ENCODE data around the gene PDLIM1.

The PDLIM1 gene

DNA sequence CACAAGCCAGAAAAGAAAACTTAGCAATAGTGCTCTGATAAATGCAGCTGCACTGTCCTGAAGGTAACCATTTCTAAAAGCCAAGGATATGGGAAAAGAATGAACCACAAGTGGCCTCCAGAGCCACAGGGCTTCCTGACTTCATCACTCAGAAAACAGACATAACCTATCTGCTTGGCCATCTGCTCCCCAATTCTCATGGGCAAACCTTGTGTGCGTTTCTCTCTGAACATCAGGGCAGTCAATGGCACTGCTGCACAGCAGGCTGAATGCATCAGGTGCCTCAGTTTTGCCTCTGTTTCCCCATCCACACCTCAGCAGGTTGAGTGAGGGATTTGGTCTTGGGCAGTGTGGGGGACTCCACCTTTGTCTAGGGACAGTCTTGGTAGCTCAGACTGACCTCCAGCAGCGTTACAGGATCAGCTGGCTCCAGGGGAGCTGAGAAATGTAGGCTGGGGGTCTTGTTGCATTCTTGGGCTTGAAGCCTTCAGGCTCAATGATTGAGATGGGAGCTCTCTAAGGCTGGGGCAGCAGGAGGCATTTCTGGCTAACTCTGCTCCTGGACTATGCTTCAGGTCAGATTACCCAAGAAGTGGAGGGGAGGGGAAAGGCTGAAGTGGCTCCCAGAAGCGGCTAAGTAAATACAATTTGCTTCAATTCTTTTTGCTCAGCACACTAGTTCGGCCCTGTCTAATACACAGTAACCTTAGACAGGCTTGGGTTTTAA, 23.6 kb upstream of the PDLIM1 start:
- no peak for DNase-seq

- DNase-seq = no peak
Observed at GRCh38 chr10:95312986-95313495, 22.2 kb upstream of the PDLIM1 start.

GRCh38 chr10:95312257-95312656, 21.5 kb upstream of the PDLIM1 start:
- DNase-seq = no peak

GRCh38 chr10:95309958-95310357, 19.2 kb upstream of the PDLIM1 start:
- DNase-seq = no peak

DNA sequence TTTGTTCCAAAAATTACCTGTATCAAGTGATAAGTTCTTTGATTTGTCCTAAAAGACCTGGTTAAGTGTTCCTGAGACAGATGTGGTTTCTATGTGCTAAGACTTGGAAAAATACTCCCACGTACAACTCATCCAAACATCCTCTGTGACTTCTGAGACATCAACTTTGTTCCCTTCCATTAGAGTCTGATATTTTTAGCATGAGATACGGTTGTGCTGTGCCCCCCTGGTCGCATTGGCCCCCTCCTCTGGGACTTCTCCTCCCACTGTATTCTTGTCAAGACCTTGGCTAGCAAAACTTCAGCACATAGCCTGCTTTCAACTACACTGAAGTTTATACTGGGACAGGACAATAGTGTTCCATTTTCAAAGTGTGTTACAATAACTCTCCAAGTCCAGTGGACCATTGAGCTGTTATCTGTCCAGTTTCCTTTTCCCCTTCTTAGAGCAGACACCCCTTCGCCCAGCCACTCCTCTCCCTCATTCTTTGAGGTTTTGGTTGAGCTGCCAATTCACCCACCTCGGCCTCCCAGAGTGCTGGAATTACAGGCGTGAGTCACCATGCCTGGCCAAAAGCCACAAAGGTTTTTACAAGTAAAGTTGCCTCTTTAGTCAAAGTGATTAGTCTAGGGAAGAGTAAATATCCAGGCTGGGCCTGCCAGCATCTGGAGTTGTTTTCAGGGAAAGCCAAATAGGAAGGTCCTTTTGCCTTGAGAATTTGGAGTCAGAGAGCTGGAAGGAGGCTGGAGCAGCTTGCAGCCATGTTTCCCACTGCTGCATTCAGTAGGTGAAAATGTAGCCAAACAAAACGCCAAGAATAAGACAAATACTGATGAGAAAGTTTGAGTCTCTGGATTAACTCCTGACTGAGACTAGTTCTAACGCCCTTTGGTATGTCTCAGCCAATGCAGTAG, 17.8 kb upstream of the PDLIM1 start:
- no peak for DNase-seq

- DNase-seq = no peak
Observed at GRCh38 chr10:95306851-95307250, 16.0 kb upstream of the PDLIM1 start.

DNA sequence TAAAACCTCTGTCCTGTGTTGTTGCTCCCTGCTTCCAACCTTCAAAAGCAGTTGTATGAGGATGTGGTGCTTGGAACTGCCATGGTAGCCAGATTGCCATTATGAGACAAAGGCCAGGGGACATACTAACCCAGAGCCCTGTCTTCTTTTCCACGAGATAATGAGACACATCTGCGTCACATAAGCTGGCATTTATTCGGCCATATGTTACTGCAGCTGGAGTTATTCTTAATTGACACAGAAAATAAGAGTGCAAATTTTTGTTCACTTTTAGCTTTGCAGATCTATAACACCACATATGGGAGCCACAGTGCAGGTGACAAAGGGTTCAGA, 15.5 kb upstream of the PDLIM1 start:
- no peak for DNase-seq

- no peak for DNase-seq
Observed at GRCh38 chr10:95305606-95306317, 15.0 kb upstream of the PDLIM1 start.

- DNase-seq = no peak
Observed at GRCh38 chr10:95304976-95305375, 14.2 kb upstream of the PDLIM1 start.

GRCh38 chr10:95304463-95304862, 13.7 kb upstream of the PDLIM1 start:
- DNase-seq = no peak

DNA sequence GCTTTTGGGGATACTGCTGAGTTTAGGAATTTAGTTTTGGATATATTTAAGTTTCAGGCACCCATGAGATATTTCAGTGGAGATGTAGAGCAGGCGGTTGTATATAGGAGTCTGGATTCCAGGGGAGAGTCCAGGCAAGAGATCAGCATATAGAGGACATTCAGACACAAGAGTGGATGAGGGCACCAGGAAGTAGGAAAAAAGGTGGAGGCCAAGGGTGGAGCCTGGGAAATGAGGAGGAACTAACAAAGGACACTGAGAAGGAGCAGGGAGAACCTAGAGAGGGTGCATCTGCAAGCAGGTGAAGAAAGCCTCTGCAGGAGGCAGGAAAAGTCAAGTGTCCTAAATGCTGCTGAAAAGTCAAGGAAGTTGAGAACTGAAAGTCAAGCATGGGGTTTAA, 13.1 kb upstream of the PDLIM1 start:
- no peak for DNase-seq

DNA sequence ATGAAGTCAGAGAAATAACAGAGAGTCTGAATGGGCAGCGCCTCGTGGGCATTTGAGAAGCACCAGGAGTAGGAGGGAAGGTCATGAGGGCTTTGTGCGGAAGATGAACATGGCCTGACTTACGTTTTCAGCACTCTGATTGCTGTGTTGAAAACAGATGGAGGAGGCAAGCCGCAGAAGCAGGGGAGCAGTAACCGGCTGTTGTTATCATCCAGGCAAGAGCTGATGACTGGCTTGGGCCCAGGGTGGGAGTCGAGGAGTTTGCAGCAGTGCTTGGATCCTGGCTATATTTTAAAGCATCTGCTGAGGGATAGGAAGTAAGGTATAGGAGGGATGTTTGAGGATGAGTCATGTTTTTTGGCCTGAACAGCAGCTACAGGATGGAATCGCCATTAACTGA, 12.7 kb upstream of the PDLIM1 start:
- DNase-seq = no peak

DNA sequence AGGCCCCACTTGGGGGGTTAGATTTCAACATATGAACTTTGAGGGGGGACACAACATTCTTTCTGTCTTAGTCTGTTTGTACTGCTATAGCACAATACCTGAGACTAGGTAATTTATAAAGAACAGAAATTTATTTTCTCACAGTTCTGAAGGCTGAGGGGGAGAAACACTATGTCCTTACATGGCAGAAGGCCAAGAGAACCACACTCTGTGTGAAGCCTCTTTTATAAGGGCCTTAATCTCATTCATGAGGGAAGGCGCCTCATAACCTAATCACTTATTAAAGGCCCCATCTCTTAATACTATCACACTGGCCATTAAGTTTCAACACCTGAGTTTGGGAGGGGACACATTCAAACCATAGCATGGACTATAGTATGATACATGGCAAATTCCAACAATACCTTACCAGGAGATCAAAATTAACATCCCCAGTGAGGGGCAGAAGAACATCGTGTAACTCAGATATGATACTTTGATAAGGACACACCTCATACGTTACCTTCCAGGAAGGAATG, 9.3 kb upstream of the PDLIM1 start:
- DNase-seq = no peak

GRCh38 chr10:95297402-95297801, 6.6 kb upstream of the PDLIM1 start:
- DNase-seq = no peak

- no peak for DNase-seq
Observed at GRCh38 chr10:95296764-95297163, 6.0 kb upstream of the PDLIM1 start.

- DNase-seq = peak; percentile 9
Observed at GRCh38 chr10:95295031-95295755, 4.4 kb upstream of the PDLIM1 start.

DNA sequence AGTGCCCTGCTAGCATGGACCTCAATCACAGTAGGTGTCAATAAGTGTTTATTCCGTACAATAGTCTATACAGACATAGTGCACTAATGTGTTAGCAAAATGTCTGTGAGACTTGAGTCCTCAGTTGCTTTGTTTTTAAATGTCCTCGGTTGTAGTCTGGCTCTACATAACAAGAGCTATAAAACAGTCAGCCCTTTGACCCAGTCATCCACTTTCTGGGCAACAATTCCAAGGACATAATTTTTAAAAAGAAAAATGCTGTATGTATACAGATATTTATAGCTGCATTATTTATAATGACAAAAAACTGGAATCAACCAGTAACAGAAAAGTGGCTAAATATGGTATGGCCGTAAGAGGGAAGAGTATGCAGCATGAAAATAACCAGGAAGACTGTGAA, 2.8 kb upstream of the PDLIM1 start:
- no peak for DNase-seq

DNA sequence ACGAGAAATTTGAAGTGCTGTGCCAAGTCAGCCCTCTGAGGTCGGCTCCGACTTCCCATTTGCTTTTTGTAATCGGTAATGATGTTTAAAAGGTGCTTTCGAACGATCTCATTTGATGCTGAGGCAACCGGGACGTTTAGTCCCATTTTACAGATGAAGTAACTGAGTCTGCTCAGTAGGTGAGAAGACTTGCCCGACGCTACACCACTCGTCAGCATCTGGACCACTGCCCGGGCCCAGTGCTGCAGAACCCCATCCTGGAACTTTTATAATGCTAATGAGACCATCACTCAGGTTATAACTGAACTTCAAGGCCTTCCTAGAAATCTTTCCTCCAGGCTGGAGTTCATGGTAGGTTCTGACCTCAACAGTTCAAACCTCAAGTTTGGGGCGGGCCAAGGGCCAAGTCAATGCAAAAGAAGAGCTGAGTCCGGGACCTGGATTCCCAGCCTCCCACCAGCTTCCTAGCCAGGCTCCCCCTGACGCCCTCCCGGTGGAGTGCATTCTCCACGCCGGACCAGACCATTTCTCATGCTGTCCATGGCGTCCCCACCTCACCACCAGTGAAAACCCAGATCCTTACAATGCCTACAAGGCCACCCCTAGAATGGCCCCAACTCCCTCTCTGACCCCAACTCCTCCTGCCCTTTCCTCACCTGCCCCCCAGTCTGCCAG, 699 bp upstream of the PDLIM1 start:
- no peak for DNase-seq

- no peak for DNase-seq
Observed at GRCh38 chr10:95289921-95290421, 832 bp downstream of the PDLIM1 start.

GRCh38 chr10:95289003-95289920, 1.5 kb downstream of the PDLIM1 start:
- DNase-seq = no peak

DNA sequence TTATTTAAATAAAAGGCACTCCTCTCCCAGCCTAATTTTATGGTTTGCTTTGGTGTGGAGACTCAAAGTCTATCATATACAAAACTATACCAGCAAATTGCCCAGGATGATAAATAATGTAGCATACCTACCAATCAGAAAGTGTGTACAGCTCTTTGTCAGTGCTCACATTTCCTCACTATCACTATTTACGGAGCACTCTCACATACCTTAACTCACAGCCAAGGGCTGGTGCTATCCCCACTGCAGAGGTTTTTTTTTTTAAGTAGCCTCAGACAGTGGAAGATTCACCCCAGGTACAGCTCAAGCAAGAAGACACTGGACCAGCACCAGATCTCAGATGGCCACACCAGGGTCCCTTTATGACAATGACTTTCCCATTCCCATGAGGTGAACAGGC, 2.5 kb downstream of the PDLIM1 start:
- no peak for DNase-seq

All from activated CD4-positive, alpha-beta T cell treated with anti-CD3 and anti-CD28 coated beads, Interleukin-2, amount 50 U/mL, for 1 hour (primary cell).